HCT116 (cell line): ENCODE results near the gene GPC4. TPM values are rescaled to one million over a fixed set of nuclear protein-coding genes. Genes with fewer than 3 reads are reported as not detected.

Experiments
- ATAC-seq: fragments of 200-7000 bp; cut with Tn5 transposase; 2 replicates; pipeline ENCODE4 v1.9.1; 2020; ENCODE audit warnings: mild to moderate bottlenecking, moderate library complexity
- BruUV-seq: library from RNA; stranded (reverse); fragments of 400-500 nt; replicated peaks from 2 replicates; lab custom pipeline; 2021; lab: Mats Ljungman, UMichigan
- CTCF ChIA-PET: fragments of 300-600 bp; sonication (Branson Sonifier 250); formaldehyde crosslinking; loops from one replicate; lab custom pipeline; 2021; ENCODE audit warnings: antibody characterized with exemption; lab: Charles Lee
- POLR2A ChIA-PET: fragments of 300-600, 350-600 bp; sonication (Branson Sonifier 250); formaldehyde crosslinking; loops from one replicate; lab custom pipeline; 2021; ENCODE audit warnings: antibody characterized with exemption; lab: Charles Lee
- RAD21 ChIA-PET, 2 experiments: fragments of 300-600 bp; sonication (Branson Sonifier 250); formaldehyde crosslinking; loops; one replicate each; lab custom pipeline; 2023; ENCODE audit warnings: low total read pairs in 2 of 2; ENCODE audit not compliant: uncharacterized antibody in 2 of 2, unreplicated experiment in 2 of 2, low non-redundant PET in 1 of 2; lab: Charles Lee
- DNase-seq: peaks from one replicate; pipeline ENCODE4 v3.0.0-alpha.2; 2010; ENCODE audit warnings: low read depth, low spot score
- H2AFZ ChIP-seq: fragments of 200-600 bp; shearing (Covaris generic), sonication (generic); 2 replicates; pipeline ENCODE4 v1.6.1; 2017; ENCODE audit warnings: low read depth, mixed run types, mixed read lengths, antibody characterized with exemption, low read length; ENCODE audit not compliant: poor library complexity, severe bottlenecking
- H3K27ac ChIP-seq: 2 replicates; pipeline ENCODE4 v1.5.1; 2012; ENCODE audit warnings: low read depth, low read length
- H3K27me3 ChIP-seq: fragments of 200-600 bp; sonication (generic); 2 replicates; pipeline ENCODE4 v1.6.1; 2016; ENCODE audit warnings: mixed run types, low read length, mixed read lengths; ENCODE audit not compliant: insufficient read depth
- H3K36me3 ChIP-seq, 2 experiments: fragments of 200-500 bp in 1 of 2; fragments of 200-600 bp in 1 of 2; sonication (Bioruptor generic) in 1 of 2; sonication (generic) in 1 of 2; 2 replicates each; pipeline versions ENCODE4 v1.5.1 to v1.6.1; 2014 to 2016; ENCODE audit warnings: low read length in 2 of 2, inconsistent platforms in 1 of 2, mixed read lengths in 1 of 2, mixed run types in 1 of 2; ENCODE audit not compliant: insufficient read depth in 2 of 2, control insufficient read depth in 1 of 2
- H3K4me1 ChIP-seq, 2 experiments: fragments of 200-600 bp in 1 of 2; sonication (generic) in 1 of 2; 2 replicates each; pipeline versions ENCODE4 v1.5.1 to v1.6.1; 2012 to 2017; ENCODE audit warnings: low read length in 2 of 2, inconsistent platforms in 1 of 2, mild to moderate bottlenecking in 1 of 2, mixed read lengths in 1 of 2, mixed run types in 1 of 2, moderate library complexity in 1 of 2; ENCODE audit not compliant: insufficient read depth in 2 of 2, control insufficient read depth in 1 of 2
- H3K4me2 ChIP-seq: fragments of 200-600 bp; sonication (generic); 2 replicates; pipeline ENCODE4 v1.6.1; 2017; ENCODE audit warnings: mixed run types, low read length, mixed read lengths
- H3K4me3 ChIP-seq, 2 experiments: fragments of 200-600 bp in 1 of 2; sonication (generic) in 1 of 2; replicated peaks in 1 of 2; 2 replicates each; pipeline ENCODE4 v1.5.1; 2011 to 2016; ENCODE audit warnings: low read length in 2 of 2, control low read depth in 1 of 2, low read depth in 1 of 2, mild to moderate bottlenecking in 1 of 2, mixed read lengths in 1 of 2, mixed run types in 1 of 2
- H3K79me2 ChIP-seq: fragments of 200-600 bp; sonication (generic); 2 replicates; pipeline ENCODE4 v1.6.1; 2017; ENCODE audit warnings: mild to moderate bottlenecking, mixed run types, low read length, moderate library complexity, mixed read lengths; ENCODE audit not compliant: insufficient read depth
- H3K9ac ChIP-seq: fragments of 200-600 bp; sonication (generic); 2 replicates; pipeline ENCODE4 v1.6.1; 2016; ENCODE audit warnings: low read length, mixed read lengths
- H3K9me2 ChIP-seq: fragments of 200-600 bp; sonication (generic), shearing (Covaris generic); 2 replicates; pipeline ENCODE4 v1.6.1; 2017; ENCODE audit warnings: mixed run types, mild to moderate bottlenecking, moderate library complexity; ENCODE audit not compliant: insufficient read depth
- H3K9me3 ChIP-seq, 2 experiments: fragments of 200-500 bp in 1 of 2; fragments of 200-600 bp in 1 of 2; sonication (Bioruptor generic) in 1 of 2; sonication (generic) in 1 of 2; 2 replicates each; pipeline ENCODE4 v1.6.1; 2014 to 2017; ENCODE audit warnings: low read length in 2 of 2, mixed read lengths in 2 of 2, inconsistent platforms in 1 of 2, low read depth in 1 of 2, mild to moderate bottlenecking in 1 of 2, mixed run types in 1 of 2, moderate library complexity in 1 of 2; ENCODE audit not compliant: control insufficient read depth in 1 of 2, insufficient read depth in 1 of 2
- H4K20me1 ChIP-seq: fragments of 200-600 bp; sonication (generic), shearing (Covaris generic); 2 replicates; pipeline ENCODE4 v1.6.1; 2017; ENCODE audit warnings: mixed run types, mild to moderate bottlenecking, moderate library complexity; ENCODE audit not compliant: insufficient read depth
- CBX3 ChIP-seq: IDR thresholded peaks from 2 replicates; pipeline ENCODE4 v1.6.1; 2012; ENCODE audit warnings: low read depth
- CEBPB ChIP-seq: IDR thresholded peaks from 2 replicates; pipeline ENCODE4 v1.6.1; 2012; ENCODE audit warnings: low read depth
- EGR1 ChIP-seq: IDR thresholded peaks from 2 replicates; pipeline ENCODE4 v1.6.1; 2012; ENCODE audit warnings: low read depth
- ELF1 ChIP-seq: IDR thresholded peaks from 2 replicates; pipeline ENCODE4 v1.6.1; 2012; ENCODE audit warnings: low read depth, borderline replicate concordance
- EZH2 ChIP-seq: fragments of 200-600 bp; sonication (generic); IDR thresholded peaks from 2 replicates; pipeline ENCODE4 v1.6.1; 2017; ENCODE audit warnings: antibody characterized with exemption, mixed run types
- EZH2phosphoT487 ChIP-seq: fragments of 200-600 bp; IDR thresholded peaks from 2 replicates; pipeline ENCODE4 v1.6.1; 2018; ENCODE audit warnings: antibody characterized with exemption, borderline replicate concordance
- JUND ChIP-seq: IDR thresholded peaks from 2 replicates; pipeline ENCODE4 v1.6.1; 2012
- POLR2A ChIP-seq: IDR thresholded peaks from 2 replicates; pipeline ENCODE4 v1.7.0; 2011; ENCODE audit warnings: borderline replicate concordance; ENCODE audit not compliant: insufficient read depth, insufficient read length; ENCODE audit errors: extremely low read depth
- POLR2AphosphoS5 ChIP-seq: IDR thresholded peaks from 2 replicates; pipeline ENCODE4 v1.6.1; 2011; ENCODE audit warnings: mild to moderate bottlenecking, low read depth, low read length, moderate library complexity
- RAD21 ChIP-seq: IDR thresholded peaks from 2 replicates; pipeline ENCODE4 v1.6.1; 2012; ENCODE audit warnings: low read depth, mild to moderate bottlenecking
- SIN3A ChIP-seq: IDR thresholded peaks from 2 replicates; pipeline ENCODE4 v1.6.1; 2012; ENCODE audit warnings: low read depth
- SP1 ChIP-seq: IDR thresholded peaks from 2 replicates; pipeline ENCODE4 v1.6.1; 2012; ENCODE audit warnings: low read depth
- SRF ChIP-seq: IDR thresholded peaks from 2 replicates; pipeline ENCODE4 v1.6.1; 2012; ENCODE audit warnings: low read depth
- ZFX ChIP-seq: fragments of 450-650 bp; IDR thresholded peaks from 2 replicates; pipeline ENCODE4 v1.6.1; 2017
- ZNF274 ChIP-seq: fragments of 200-500 bp; sonication (Bioruptor generic); IDR thresholded peaks from 2 replicates; pipeline ENCODE4 v1.6.1; 2014; ENCODE audit warnings: mild to moderate bottlenecking, low read depth, low read length, inconsistent platforms
- intact Hi-C: fragments of 100-400 bp; cut with micrococcal nuclease; formaldehyde crosslinking; loops from 2 replicates; pipeline ENCODE4 v1.10.0; 2022
- total RNA-seq: library from RNA; stranded (reverse); gene quantifications from one replicate; pipeline ENCODE4 v1.2.1, GENCODE V29; 2021; ENCODE audit not compliant: unreplicated experiment
- TF ChIP-seq, protein P1 (sequence below): IDR thresholded peaks from 2 replicates; pipeline ENCODE4 v1.6.1; 2012
- TF ChIP-seq, protein P2 (sequence below), 3 experiments: fragments of 200-600 bp in 1 of 3; sonication (generic) in 1 of 3; IDR thresholded peaks in 2 of 3; conservative IDR thresholded peaks in 1 of 3; 2 replicates each; pipeline ENCODE4 v1.5.1; 2012 to 2017; ENCODE audit warnings: low read depth in 2 of 3, low read length in 2 of 3, antibody characterized with exemption in 1 of 3, borderline replicate concordance in 1 of 3, control low read depth in 1 of 3, mild to moderate bottlenecking in 1 of 3, mixed read lengths in 1 of 3, mixed run types in 1 of 3, moderate library complexity in 1 of 3; ENCODE audit not compliant: insufficient read depth in 1 of 3
- TF ChIP-seq, protein P3 (sequence below): IDR thresholded peaks from 2 replicates; pipeline ENCODE4 v1.6.1; 2012; ENCODE audit warnings: low read depth
- TF ChIP-seq, protein P4 (sequence below): IDR thresholded peaks from 2 replicates; pipeline ENCODE4 v1.6.1; 2011; ENCODE audit warnings: mild to moderate bottlenecking, low read length, moderate library complexity; ENCODE audit not compliant: insufficient replicate concordance; ENCODE audit errors: extremely low read depth
- TF ChIP-seq, protein P5 (sequence below): IDR thresholded peaks from 2 replicates; pipeline ENCODE4 v1.6.1; 2012

The GPC4 gene
- total RNA-seq, 1 experiment from 2014 or later: 9.7 TPM

DNA sequence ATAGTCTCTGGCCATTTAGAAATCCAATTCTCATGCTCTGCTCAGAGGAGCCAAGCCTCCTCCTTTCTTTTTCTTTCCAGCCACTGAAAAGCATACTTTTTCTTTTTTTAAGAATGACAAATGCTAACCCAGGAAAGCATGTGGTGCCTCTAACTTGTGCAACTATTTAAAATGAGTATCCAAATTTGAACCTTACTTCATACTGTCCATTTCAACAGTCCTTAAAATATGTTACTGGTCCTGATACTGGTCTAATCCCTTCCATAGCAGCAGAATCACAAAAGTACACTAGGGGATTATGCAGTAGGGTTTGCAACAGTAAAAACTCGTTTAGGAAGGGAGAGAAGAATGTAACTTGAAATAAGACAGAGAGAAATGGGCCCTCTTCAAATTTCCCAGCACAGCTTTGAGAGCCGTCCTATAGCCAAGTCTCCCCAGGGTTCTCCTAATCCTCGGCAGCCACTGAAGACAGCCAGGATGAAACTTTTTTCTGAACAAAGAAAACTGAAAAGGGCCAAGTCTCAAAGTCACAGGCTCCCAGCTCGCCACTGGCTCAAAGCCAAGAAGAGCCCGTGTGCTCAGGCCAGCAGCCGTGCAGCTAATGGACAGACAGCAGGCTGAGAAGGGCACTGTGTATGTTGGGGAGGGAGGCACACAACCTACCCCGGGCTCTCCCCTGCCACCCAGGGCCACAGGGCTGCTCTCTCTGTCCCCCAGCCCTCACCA, 39.5 kb downstream of the GPC4 start:
- no TSS peak for BruUV-seq
- Histone ChIP-seq H4K20me1 (no peaks in the 10 kb centered on the region), H3K4me3 (no peak overlapping the region), H3K9ac (no peak overlapping the region), H3K9me2 (no peaks in the 10 kb centered on the region), H3K4me2 (no peak overlapping the region), H2AFZ (no peak overlapping the region), H3K27me3 (no peaks in the 10 kb centered on the region), H3K27ac (no peak overlapping the region), H3K4me1 (no peaks in the 10 kb centered on the region), H3K9me3 (no peaks in the 10 kb centered on the region), H3K36me3 (no peaks in the 10 kb centered on the region), H3K79me2 (no peaks in the 10 kb centered on the region)
- ChIA-PET RAD21 (no interaction called here), CTCF (no interaction called here), POLR2A (no interaction called here)
- DNase-seq: no peak
- TF ChIP-seq SRF (no peak), JUND (no peak), SP1 (no peak), ELF1 (no peak), SIN3A (no peak), ZFX (no peak), CEBPB (no peak), POLR2AphosphoS5 (no peak), EZH2phosphoT487 (no peak), EZH2 (no peak), CBX3 (no peak), ZNF274 (no peak), EGR1 (no peak), RAD21 (no peak), POLR2A (no peak)
- TF ChIP-seq, protein P1, sequence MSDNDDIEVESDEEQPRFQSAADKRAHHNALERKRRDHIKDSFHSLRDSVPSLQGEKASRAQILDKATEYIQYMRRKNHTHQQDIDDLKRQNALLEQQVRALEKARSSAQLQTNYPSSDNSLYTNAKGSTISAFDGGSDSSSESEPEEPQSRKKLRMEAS: no peak
- TF ChIP-seq, protein P2, sequence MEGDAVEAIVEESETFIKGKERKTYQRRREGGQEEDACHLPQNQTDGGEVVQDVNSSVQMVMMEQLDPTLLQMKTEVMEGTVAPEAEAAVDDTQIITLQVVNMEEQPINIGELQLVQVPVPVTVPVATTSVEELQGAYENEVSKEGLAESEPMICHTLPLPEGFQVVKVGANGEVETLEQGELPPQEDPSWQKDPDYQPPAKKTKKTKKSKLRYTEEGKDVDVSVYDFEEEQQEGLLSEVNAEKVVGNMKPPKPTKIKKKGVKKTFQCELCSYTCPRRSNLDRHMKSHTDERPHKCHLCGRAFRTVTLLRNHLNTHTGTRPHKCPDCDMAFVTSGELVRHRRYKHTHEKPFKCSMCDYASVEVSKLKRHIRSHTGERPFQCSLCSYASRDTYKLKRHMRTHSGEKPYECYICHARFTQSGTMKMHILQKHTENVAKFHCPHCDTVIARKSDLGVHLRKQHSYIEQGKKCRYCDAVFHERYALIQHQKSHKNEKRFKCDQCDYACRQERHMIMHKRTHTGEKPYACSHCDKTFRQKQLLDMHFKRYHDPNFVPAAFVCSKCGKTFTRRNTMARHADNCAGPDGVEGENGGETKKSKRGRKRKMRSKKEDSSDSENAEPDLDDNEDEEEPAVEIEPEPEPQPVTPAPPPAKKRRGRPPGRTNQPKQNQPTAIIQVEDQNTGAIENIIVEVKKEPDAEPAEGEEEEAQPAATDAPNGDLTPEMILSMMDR (IDR thresholded peaks at IDR 0.05 in 2 of 3, conservative IDR thresholded peaks at IDR 0.05 in 1 of 3; ENCODE audit: borderline replicate concordance in 1 of 3, insufficient read depth in 1 of 3, low read depth in 2 of 3, low read length in 2 of 3): no peak
- TF ChIP-seq, protein P3, sequence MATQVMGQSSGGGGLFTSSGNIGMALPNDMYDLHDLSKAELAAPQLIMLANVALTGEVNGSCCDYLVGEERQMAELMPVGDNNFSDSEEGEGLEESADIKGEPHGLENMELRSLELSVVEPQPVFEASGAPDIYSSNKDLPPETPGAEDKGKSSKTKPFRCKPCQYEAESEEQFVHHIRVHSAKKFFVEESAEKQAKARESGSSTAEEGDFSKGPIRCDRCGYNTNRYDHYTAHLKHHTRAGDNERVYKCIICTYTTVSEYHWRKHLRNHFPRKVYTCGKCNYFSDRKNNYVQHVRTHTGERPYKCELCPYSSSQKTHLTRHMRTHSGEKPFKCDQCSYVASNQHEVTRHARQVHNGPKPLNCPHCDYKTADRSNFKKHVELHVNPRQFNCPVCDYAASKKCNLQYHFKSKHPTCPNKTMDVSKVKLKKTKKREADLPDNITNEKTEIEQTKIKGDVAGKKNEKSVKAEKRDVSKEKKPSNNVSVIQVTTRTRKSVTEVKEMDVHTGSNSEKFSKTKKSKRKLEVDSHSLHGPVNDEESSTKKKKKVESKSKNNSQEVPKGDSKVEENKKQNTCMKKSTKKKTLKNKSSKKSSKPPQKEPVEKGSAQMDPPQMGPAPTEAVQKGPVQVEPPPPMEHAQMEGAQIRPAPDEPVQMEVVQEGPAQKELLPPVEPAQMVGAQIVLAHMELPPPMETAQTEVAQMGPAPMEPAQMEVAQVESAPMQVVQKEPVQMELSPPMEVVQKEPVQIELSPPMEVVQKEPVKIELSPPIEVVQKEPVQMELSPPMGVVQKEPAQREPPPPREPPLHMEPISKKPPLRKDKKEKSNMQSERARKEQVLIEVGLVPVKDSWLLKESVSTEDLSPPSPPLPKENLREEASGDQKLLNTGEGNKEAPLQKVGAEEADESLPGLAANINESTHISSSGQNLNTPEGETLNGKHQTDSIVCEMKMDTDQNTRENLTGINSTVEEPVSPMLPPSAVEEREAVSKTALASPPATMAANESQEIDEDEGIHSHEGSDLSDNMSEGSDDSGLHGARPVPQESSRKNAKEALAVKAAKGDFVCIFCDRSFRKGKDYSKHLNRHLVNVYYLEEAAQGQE: no peak
- TF ChIP-seq, protein P4, sequence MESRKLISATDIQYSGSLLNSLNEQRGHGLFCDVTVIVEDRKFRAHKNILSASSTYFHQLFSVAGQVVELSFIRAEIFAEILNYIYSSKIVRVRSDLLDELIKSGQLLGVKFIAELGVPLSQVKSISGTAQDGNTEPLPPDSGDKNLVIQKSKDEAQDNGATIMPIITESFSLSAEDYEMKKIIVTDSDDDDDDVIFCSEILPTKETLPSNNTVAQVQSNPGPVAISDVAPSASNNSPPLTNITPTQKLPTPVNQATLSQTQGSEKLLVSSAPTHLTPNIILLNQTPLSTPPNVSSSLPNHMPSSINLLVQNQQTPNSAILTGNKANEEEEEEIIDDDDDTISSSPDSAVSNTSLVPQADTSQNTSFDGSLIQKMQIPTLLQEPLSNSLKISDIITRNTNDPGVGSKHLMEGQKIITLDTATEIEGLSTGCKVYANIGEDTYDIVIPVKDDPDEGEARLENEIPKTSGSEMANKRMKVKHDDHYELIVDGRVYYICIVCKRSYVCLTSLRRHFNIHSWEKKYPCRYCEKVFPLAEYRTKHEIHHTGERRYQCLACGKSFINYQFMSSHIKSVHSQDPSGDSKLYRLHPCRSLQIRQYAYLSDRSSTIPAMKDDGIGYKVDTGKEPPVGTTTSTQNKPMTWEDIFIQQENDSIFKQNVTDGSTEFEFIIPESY: no peak
- TF ChIP-seq, protein P5, sequence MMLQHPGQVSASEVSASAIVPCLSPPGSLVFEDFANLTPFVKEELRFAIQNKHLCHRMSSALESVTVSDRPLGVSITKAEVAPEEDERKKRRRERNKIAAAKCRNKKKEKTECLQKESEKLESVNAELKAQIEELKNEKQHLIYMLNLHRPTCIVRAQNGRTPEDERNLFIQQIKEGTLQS: no peak
- intact Hi-C loops: no loop called here
- ATAC-seq: no peak
